Measurements from ENCODE around the gene UBXN7. TPM values are rescaled to one million over a fixed set of nuclear protein-coding genes. Genes with fewer than 3 reads are reported as not detected.

Gene UBXN7
- total and polyA plus RNA-seq, 2 of the 4 experiments (the other 2 are of a cell fraction) = 8.6 to 16.1 TPM

DNA sequence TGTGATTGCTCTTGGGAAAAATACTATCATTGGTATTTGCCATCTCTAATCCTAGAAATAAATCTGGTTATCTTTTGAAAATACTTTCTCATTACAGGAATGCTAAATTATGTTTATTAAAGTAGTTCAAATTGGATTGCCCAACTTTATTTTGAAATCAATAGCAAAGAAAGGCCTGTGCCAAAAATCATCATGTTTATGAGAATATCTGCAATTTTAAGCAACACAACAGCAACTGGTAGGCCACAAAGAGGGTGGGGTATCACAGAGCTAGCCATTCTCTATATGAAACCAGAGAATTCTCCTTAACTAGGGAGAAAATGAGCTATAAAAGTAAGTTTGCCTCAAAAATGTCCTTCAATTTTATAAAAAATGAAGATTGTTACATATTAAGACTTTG lies 82.2 kb downstream of the UBXN7 start:
- H2BK120ac ChIP-seq (ENCODE audit: low read depth, low read length) = no peak overlapping the region
- no peak overlapping the region for H3K18ac ChIP-seq (ENCODE audit: low read depth, low read length)
- no peaks in the 10 kb centered on the region for H3K27me3 ChIP-seq (ENCODE audit: control insufficient read depth, insufficient read depth, low read length)
- TF ChIP-seq RFX5 (IDR thresholded peaks at IDR 0.05; ENCODE audit: low read depth, low read length) (no peak), RCOR1 (IDR thresholded peaks at IDR 0.05; ENCODE audit: insufficient replicate concordance, low read length) (no peak), FOS (IDR thresholded peaks at IDR 0.05; ENCODE audit: low read depth, low read length) (no peak), NFE2L2 (IDR thresholded peaks at IDR 0.05; ENCODE audit: low read depth, low read length) (no peak)
- TF ChIP-seq, protein P1, sequence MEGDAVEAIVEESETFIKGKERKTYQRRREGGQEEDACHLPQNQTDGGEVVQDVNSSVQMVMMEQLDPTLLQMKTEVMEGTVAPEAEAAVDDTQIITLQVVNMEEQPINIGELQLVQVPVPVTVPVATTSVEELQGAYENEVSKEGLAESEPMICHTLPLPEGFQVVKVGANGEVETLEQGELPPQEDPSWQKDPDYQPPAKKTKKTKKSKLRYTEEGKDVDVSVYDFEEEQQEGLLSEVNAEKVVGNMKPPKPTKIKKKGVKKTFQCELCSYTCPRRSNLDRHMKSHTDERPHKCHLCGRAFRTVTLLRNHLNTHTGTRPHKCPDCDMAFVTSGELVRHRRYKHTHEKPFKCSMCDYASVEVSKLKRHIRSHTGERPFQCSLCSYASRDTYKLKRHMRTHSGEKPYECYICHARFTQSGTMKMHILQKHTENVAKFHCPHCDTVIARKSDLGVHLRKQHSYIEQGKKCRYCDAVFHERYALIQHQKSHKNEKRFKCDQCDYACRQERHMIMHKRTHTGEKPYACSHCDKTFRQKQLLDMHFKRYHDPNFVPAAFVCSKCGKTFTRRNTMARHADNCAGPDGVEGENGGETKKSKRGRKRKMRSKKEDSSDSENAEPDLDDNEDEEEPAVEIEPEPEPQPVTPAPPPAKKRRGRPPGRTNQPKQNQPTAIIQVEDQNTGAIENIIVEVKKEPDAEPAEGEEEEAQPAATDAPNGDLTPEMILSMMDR (conservative IDR thresholded peaks at IDR 0.05; ENCODE audit: low read depth, low read length) = no peak
- ChIA-PET CTCF (interaction anchor here (0.6 kb wide), 1 partner anchor 21 kb away, joined by 3 read pairs; no protein-coding TSS in a partner anchor), POLR2A (ENCODE audit: unreplicated experiment) (no interaction called here)
- no peak for ATAC-seq (ENCODE audit: low read depth)
- H3K9me1 ChIP-seq (ENCODE audit: insufficient read depth, low read length) = no peaks in the 10 kb centered on the region
- no peak overlapping the region for H3K56ac ChIP-seq (ENCODE audit: extremely low read depth, insufficient read depth, low read length)
- H3K9me3 ChIP-seq (ENCODE audit: control insufficient read depth, insufficient read depth, low read length) = no peaks in the 10 kb centered on the region
- no peak for DNase-seq
- in situ Hi-C loops (cut with MboI; ENCODE audit: low sequenced_read_pairs) = no loop called here
- H3K4me1 ChIP-seq (ENCODE audit: control insufficient read depth, insufficient read depth, low read length) = no peaks in the 10 kb centered on the region
- no peak overlapping the region for H4K91ac ChIP-seq (ENCODE audit: insufficient read depth, low read depth, low read length)
- no peak overlapping the region for H3K4me3 ChIP-seq (ENCODE audit: insufficient read depth, low read depth, low read length)
- BruUV-seq (replicated peaks) = no TSS peak
- H2AK9ac ChIP-seq (replicated peaks; ENCODE audit: low read depth, low read length, poor library complexity) = no peak overlapping the region
- no peak overlapping the region for H3K4me2 ChIP-seq (ENCODE audit: low read depth, low read length)
- H4K8ac ChIP-seq (ENCODE audit: low read depth in 2 of 2, low read length in 2 of 2) = no peak overlapping the region
- H3K4ac ChIP-seq (ENCODE audit: low read depth, low read length) = no peak overlapping the region
- no peak overlapping the region for H2BK5ac ChIP-seq (ENCODE audit: low read depth, low read length, poor library complexity, severe bottlenecking)
- H2BK20ac ChIP-seq (ENCODE audit: low read depth, low read length) = no peak overlapping the region
- dilution Hi-C loops (cut with HindIII; ENCODE audit: low sequenced_read_pairs, unreplicated experiment) = no loop called here
- no peak overlapping the region for H3K23ac ChIP-seq (ENCODE audit: low read depth, low read length)
- H2BK15ac ChIP-seq (ENCODE audit: low read depth, low read length) = no peak overlapping the region
- no peak overlapping the region for H4K5ac ChIP-seq (ENCODE audit: low read depth, low read length)
- no peak overlapping the region for H3K27ac ChIP-seq (ENCODE audit: insufficient read depth, low read length)
- H3K36me3 ChIP-seq (ENCODE audit: control insufficient read depth, insufficient read depth, low read length) = peaks cover 17% of the 10 kb centered on the region
- no peak overlapping the region for H2AFZ ChIP-seq (replicated peaks; ENCODE audit: low read length, poor library complexity)
- H2AK5ac ChIP-seq (ENCODE audit: low read depth, low read length) = no peak overlapping the region
- no peak overlapping the region for H3K14ac ChIP-seq (replicated peaks; ENCODE audit: low read depth, low read length)
- intact Hi-C loops (cut with micrococcal nuclease) = no loop called here
- no peak overlapping the region for H3K9ac ChIP-seq (ENCODE audit: low read depth, low read length)
- peaks cover 0 to 2% of the 10 kb centered on the region in 2 experiments; a peak in 2 of 4 replicates for H3K79me1 ChIP-seq (ENCODE audit: low read depth in 1 of 2, low read length in 2 of 2)
- no peaks in the 10 kb centered on the region for H4K20me1 ChIP-seq (ENCODE audit: insufficient read depth, low read length)
